Measurements from ENCODE around the gene FAM120B.
"Not testable (repeated sequence)": the region's sequence is repeated elsewhere in the genome, so short reads cannot be mapped to it uniquely, and the experiment has no call there.

The FAM120B gene

GRCh38 chr6:170374571-170375444 is 68.2 kb downstream of the FAM120B start:
- in situ Hi-C loops (cut with HindIII; ENCODE audit: low sequenced_read_pairs) = no loop called here

DNA sequence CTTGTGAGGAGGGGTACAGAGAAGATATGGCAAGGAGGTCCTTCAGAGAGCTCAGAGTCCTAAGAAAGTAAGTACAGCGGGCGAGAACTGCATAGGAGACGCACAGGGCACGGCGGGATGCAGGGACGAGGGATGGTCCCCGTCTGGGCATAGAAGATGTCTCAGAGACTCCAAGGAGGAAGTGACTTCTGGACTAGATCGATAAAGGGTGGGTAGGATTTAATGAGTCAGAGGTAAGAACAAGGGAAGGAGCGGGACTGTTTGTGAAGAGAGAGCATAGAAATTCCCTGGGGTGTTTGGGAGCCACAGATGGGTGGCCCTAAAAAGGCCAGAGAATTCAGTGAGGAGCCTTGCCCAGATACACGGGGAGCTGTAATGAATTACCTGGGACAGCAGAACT is 69.1 kb downstream of the FAM120B start:
- in situ Hi-C loops (cut with HindIII; ENCODE audit: low sequenced_read_pairs) = no loop called here

DNA sequence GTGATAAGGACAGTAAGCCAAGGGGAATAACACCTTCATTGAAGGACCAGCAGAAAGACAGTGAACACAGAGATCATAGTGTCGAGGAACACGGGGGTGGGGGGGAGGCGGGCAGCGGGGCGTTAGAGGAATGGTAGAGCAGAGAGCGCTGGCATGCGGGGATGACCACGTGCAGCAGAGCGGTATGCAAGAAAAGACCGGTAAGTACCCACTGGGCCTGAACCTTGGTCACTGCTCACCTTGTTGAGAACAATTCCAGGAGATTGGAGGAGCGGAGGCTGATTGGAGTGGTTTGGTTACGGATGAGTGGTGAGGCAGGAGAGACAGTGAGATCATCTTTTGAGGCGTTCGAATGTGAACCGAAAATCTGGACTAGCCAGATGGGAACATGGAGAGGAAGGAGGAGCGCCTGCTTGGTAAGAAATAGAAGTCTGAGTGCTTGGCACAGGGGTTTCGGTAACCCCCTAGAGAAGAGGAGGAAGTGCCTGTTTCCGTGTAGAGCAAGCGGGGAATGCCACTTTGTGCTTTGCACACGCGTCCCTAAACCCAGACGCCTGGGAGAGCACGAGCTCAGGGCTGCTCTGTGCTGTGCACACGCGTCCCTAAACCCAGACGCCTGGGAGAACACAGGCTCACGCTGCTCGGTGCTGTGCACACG is 70.0 kb downstream of the FAM120B start:
- in situ Hi-C loops (cut with HindIII; ENCODE audit: low sequenced_read_pairs) = no loop called here

DNA sequence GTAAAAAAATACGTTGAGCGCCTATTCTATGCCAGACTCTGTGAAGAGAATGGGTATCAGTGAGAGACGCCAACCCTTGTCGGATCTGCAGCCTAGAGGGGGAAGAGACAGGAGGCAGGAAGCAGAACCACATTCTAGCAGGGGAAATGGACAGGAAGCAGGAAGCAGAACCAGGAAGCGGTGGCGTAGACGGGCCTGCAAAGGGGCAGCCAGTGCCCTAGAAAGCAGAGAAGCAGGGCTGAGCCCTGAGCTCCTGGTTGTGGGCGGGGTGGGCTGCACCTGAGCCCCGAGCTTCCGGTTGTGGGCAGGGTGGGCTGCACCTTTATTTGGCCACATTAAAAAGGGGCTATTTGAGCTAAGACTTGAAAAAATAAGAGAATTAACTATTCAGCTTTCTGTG is 71.9 kb downstream of the FAM120B start:
- in situ Hi-C loops (cut with HindIII; ENCODE audit: low sequenced_read_pairs) = no loop called here

GRCh38 chr6:170381562-170381961 is 75.0 kb downstream of the FAM120B start:
- in situ Hi-C loops (cut with HindIII; ENCODE audit: low sequenced_read_pairs) = no loop called here

GRCh38 chr6:170383466-170384035 is 77.0 kb downstream of the FAM120B start:
- in situ Hi-C loops (cut with HindIII; ENCODE audit: low sequenced_read_pairs) = no loop called here

GRCh38 chr6:170385506-170385905 is 78.9 kb downstream of the FAM120B start:
- in situ Hi-C loops (cut with HindIII; ENCODE audit: low sequenced_read_pairs) = no loop called here

DNA sequence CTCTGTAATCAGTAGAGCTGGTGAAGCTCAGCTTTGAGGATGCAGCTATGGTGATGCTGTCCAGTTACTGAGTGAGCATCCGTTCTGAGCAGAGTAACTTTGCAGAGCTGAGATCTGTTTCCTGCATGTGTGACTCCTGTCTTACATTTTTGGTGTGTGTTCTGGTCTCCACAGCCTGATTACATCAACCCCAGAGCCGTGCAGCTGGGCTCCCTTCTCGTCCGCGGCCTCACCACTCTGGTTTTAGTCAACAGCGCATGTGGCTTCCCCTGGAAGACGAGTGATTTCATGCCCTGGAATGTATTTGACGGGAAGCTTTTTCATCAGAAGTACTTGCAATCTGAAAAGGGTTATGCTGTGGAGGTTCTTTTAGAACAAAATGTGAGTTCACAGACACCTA is 81.6 kb downstream of the FAM120B start:
- in situ Hi-C loops (cut with HindIII; ENCODE audit: low sequenced_read_pairs) = no loop called here

DNA sequence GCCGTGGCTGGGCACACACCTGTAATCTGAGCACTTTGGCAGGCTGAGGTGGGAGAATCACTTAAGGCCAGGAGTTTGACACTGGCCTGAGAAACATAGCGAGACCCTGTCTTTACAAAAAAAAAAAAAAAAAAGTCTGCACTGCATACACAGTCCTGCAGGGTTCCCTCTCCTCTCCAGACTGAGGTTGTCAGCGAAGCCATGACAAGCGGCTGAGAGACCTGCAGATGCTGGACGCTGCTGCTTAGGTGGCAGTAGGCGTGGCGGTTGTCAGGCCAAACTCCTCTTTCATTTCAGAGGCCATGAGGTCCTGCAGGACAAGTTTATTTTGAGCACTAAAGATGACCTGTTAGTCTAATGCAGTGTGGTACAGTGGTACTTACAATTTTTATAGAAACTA is 86.5 kb downstream of the FAM120B start:
- in situ Hi-C loops (cut with HindIII; ENCODE audit: low sequenced_read_pairs) = no loop called here

DNA sequence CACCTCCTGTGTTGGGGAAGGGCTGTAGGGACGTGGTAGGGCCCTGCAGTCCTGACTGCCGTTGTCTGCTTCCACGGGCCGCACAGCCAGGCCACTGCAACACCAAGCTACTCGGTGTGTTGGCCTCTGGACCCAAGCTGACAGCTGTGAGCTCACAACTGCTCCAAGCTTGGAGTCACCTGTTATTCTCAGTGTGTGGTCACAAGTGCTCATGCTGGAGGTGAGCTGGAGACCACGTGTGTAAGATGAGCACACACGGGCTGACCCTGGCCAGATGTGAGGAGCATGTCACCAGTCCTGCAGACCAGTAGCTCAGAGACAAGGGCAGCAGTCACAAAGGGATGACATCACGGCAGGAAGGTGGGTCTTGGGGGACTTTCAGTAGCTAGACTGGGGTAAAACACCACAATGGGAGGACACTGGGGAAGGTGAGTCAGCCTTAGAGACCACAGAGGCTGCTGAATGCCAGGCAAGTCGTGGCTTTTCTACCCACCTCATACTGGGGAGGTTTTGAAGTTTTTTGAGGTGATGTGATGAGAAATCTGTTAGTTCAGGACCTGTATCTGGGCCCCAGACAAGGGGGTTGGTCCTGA is 87.3 kb downstream of the FAM120B start:
- in situ Hi-C loops (cut with HindIII; ENCODE audit: low sequenced_read_pairs) = no loop called here

- in situ Hi-C loops (cut with HindIII; ENCODE audit: low sequenced_read_pairs) = no loop called here
Observed at GRCh38 chr6:170394980-170395379, 88.4 kb downstream of the FAM120B start.

DNA sequence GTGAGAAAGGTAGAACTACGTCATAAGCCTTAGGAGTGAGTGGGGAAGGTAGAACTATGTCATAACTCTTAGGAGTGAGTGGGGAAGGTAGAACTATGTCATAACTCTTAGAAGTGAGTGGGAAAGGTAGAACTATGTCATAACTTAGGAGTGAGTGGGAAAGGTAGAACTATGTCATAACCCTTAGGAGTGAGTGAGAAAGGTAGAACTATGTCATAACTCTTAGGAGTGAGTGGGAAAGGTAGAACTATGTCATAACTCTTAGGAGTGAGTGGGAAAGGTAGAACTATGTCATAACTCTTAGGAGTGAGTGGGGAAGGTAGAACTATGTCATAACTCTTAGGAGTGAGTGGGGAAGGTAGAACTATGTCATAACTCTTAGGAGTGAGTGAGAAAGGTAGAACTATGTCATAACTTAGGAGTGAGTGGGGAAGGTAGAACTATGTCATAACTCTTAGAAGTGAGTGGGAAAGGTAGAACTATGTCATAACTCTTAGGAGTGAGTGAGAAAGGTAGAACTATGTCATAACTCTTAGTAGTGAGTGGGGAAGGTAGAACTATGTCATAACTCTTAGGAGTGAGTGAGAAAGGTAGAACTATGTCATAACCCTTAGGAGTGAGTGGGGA is 92.3 kb downstream of the FAM120B start:
- in situ Hi-C loops (cut with HindIII; ENCODE audit: low sequenced_read_pairs) = not testable (repeated sequence)

GRCh38 chr6:170399955-170400558 is 93.5 kb downstream of the FAM120B start:
- in situ Hi-C loops (cut with HindIII; ENCODE audit: low sequenced_read_pairs) = not testable (repeated sequence)

DNA sequence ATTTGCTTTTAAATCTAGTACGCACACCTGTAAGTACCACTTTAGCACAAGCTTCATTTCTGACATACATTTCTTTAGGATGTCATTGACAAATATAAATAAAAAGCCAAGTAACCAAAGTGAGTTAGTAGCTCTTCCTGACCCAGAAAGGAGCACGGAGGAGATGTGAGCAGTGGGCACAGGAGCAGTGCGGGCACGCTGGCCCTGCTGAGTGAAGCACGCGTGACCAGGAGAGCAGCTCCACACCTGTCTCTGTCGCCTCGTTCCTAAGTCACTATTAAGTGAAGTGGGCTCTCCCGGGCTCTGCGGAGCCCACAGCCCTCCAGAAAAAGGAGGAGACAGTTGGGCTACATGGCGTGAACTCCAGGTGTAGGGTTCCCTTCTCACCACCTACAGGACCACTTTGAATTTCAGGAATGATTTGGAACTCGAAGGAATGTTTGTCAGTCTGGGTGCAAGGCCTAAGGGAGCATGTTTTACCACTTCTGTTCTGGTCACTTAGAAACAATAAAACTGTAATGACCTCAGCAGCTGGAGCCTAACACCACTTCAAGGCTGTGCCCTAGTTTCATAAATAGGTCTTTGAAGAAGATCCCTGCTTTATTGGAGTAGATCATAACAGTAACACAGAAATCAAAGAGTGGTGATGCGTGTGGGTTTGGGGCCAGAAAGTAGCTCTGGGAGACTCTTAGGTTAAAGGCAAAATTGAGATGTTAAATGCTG is 95.9 kb downstream of the FAM120B start:
- in situ Hi-C loops (cut with HindIII; ENCODE audit: low sequenced_read_pairs) = no loop called here

DNA sequence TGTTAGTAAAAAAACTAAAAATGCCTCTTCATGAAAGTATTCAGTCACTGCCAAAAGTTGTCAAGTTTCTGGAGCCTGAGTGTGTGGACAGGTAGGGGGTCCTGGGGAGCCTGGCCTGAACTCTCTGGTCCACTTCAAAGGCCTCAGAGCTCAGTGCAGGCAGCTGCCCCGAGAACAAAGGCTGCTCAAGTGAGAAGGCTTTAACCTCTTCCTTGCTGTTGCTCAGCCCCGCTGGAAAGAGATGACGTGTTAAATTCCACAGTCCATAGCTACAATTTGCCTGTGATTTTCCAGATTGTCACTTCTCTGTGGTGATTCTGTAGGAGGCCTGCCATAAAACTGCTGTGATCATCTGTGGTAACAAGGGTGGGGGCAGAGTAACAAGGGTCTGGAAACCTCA is 96.9 kb downstream of the FAM120B start:
- in situ Hi-C loops (cut with HindIII; ENCODE audit: low sequenced_read_pairs) = no loop called here

DNA sequence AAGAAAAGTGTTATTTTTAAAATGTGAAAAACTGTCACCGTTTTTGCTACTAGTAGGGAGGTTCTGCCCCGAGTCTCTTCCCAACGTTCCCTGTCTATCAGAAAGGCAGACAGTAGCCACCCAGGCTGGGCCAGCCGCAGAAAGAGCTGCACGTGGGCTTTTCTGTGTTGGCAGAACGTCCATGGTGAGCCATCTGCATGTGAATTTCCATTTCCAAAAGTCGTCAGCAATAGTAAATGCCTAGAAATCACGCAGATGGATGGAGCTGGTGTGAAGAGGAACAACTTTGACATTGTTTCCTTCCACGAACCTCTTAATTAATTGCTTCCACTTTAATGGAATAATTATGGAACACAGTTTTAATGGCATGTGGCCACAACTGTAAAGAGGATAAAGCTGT is 97.5 kb downstream of the FAM120B start:
- in situ Hi-C loops (cut with HindIII; ENCODE audit: low sequenced_read_pairs) = no loop called here

GRCh38 chr6:170404697-170405096 is 98.1 kb downstream of the FAM120B start:
- in situ Hi-C loops (cut with HindIII; ENCODE audit: low sequenced_read_pairs) = no loop called here

DNA sequence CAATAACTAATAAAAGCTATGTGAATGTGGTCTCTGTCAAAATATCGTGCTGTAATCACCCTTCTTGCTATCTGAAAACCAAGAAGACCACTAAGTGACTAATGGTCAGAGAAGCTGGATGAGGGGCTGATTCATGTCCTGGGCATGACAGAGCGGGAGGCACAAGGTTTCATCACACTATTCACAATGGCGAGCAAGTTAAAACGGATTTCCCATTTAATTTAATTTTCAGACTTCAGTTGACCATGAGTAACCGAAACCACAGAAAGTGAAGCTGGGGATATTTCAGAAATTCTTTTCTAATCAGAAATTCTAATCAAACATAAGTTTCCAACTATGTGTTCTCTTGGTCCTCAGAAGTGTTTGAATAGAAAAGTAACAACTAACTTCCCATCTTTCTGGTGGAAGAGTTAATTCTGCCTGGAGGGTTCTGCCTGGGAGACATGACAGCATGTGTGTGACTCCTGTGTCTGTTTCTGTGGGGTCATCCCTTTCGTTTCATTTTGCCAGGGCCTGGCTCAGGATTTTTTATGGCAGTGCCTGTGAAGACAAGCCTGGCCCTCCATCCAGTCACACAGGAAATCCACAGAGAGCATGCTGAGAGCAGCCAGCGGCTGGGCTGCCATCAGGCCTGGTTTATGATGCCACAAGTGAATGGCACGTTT is 98.9 kb downstream of the FAM120B start:
- in situ Hi-C loops (cut with HindIII; ENCODE audit: low sequenced_read_pairs) = no loop called here

DNA sequence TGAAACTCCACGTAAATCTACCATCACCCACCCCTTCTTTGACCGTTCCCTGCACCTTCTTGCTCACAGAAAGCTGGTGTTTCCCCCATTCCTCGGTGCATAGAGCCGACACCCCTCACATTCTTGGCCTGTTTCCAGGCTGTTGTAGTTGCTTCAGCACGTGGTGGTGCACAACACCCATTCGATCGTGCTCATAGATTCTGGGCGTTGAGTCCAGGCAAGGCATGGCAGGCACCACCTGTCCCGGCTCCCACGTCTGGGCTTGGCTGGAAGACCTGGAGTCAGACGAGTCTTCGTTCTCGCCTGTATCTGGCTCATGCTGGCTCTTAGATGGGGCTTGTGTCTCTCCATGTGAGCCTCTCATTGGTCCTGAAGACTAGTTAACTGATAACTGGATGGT is 100.6 kb downstream of the FAM120B start:
- in situ Hi-C loops (cut with HindIII; ENCODE audit: low sequenced_read_pairs) = no loop called here

DNA sequence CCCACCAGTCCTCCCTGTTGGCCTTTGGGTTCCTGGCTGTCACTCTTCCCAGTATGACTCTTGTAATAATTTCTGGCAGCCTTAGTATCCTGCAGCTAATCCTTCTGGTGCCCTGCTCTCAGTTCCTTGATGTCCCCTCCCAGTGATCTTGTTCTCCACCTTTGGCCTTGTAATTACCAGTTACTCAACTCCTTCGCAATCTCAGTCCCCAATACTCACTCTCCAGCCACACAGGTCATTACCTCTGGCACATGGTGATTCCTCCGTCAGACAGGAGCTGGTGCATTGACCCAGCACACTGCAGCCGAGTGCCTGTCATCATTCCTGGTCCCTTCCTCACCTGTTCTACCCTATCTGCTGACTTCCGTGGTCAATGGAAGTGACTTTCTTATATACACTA is 101.4 kb downstream of the FAM120B start:
- in situ Hi-C loops (cut with HindIII; ENCODE audit: low sequenced_read_pairs) = no loop called here
